RPMI8226 (cell line): Measurements from ENCODE around the gene NCOA3.
"Not testable (repeated sequence)": the region's sequence is repeated elsewhere in the genome, so short reads cannot be mapped to it uniquely, and the experiment has no call there.

Experiments
- DNase-seq: peaks from one replicate; pipeline ENCODE4 v3.0.0-alpha.2; 2015

NCOA3 gene

GRCh38 chr20:47541355-47541922, 39.8 kb downstream of the NCOA3 start:
- DNase-seq = no peak

- no peak for DNase-seq
Observed at GRCh38 chr20:47543006-47543431, 41.3 kb downstream of the NCOA3 start.

- no peak for DNase-seq
Observed at GRCh38 chr20:47544240-47544639, 42.6 kb downstream of the NCOA3 start.

DNA sequence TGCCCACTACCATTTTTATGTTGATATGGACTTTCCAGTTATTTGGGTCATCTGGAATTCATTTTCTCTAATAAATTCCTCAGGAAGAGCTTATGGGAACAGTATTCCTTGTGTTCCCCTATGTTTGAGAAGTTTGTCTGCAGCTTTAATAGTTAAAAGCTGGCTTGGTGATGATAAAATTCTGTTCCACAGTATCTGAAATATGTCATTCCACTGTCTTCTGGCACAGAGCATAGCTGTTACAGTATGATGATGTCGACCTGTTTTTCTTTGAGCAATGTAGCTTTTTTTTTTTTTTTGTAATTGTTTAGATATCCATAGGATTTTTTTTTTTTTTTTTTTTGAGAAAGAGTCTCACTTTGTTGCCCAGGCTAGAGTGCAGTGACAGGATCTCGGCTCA, 43.2 kb downstream of the NCOA3 start:
- DNase-seq = no peak

DNA sequence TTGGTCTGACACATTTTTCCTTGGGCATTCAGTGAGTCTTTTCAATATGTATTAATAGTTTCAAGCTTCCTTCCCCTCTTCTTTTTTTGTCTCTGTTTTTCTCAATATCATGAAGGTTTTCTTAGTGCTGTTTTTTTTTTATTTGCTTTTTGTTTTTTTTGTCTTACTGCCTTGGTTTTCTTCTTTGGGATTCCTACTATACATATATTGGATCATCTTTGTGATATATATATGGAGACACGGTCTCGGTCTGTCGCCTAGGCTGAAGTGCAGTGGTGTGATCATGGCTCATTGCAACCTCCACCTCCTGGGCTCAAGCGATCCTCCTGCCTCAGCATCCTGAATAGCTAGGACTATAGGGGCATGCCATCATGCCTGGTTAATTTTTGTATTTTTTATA, 43.8 kb downstream of the NCOA3 start:
- DNase-seq = no peak

GRCh38 chr20:47546184-47547033, 44.7 kb downstream of the NCOA3 start:
- no peak for DNase-seq

GRCh38 chr20:47547034-47547387, 45.3 kb downstream of the NCOA3 start:
- DNase-seq = no peak

DNA sequence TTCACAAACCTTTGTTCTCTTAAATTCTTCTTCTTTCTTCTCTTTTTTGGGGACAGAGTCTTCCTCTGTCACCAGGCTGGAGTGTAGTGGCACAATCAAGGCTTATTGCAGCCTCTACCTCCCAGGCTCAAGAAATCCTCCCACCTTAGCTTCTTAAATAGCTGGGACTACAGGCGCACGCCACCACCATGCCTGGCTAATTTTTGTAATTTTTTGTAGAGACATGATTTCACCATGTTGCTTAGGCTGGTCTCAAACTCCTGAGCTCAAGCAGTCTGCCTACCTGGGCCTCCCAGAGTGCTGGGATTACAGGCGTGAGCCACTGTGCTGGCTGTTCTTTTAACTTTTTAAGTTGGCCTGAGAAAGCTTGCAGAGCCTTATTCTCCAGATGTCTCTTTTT, 48.0 kb downstream of the NCOA3 start:
- no peak for DNase-seq

GRCh38 chr20:47551222-47551621, 49.5 kb downstream of the NCOA3 start:
- no peak for DNase-seq

DNA sequence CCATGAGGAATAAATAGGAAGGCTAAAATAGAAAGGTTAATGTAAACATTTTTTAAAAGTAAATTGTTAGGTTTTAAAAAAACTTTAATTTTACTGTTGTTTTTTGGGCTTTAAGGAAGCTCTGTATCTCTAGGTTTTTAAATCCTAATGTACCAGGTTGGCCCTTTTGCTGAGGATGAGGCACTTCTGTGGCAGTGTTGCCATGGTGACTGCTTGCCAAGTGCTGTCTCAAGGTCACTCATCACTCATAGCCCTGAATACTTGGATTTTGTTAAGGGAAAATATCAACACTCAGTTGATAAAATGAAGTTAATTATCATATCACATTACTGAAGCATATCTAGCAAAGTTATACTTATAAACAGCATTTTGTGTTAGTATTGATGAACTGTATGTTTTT, 50.2 kb downstream of the NCOA3 start:
- DNase-seq = no peak

DNA sequence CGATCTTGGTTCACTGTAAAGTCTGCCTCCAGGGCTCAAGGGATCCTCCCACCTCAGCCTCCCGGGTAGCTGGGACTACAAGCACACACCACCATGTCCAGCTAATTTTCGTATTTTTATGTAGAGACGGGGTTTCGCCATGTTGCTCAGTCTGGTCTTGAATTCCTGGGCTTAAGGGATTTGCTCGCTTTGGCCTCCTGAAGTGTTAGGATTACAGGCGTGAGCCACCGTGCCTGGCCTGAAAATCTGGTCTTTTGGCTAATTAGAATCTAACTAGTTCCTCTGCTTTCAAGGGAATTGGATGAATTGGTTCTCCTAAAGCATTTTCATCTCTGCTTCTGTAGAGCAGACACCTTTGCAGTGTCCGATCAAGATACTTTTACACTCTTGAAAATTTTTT, 51.3 kb downstream of the NCOA3 start:
- DNase-seq = no peak

GRCh38 chr20:47553594-47554235, 52.0 kb downstream of the NCOA3 start:
- DNase-seq = not testable (repeated sequence)

- not testable (repeated sequence) for DNase-seq
Observed at GRCh38 chr20:47554283-47554682, 52.6 kb downstream of the NCOA3 start.

GRCh38 chr20:47557218-47557617, 55.5 kb downstream of the NCOA3 start:
- no peak for DNase-seq

- DNase-seq = no peak
Observed at GRCh38 chr20:47557791-47558190, 56.1 kb downstream of the NCOA3 start.

- DNase-seq = no peak
Observed at GRCh38 chr20:47558295-47559066, 56.8 kb downstream of the NCOA3 start.

GRCh38 chr20:47559141-47559540, 57.5 kb downstream of the NCOA3 start:
- DNase-seq = no peak

GRCh38 chr20:47561180-47561579, 59.5 kb downstream of the NCOA3 start:
- no peak for DNase-seq

GRCh38 chr20:47561603-47562583, 60.2 kb downstream of the NCOA3 start:
- no peak for DNase-seq

DNA sequence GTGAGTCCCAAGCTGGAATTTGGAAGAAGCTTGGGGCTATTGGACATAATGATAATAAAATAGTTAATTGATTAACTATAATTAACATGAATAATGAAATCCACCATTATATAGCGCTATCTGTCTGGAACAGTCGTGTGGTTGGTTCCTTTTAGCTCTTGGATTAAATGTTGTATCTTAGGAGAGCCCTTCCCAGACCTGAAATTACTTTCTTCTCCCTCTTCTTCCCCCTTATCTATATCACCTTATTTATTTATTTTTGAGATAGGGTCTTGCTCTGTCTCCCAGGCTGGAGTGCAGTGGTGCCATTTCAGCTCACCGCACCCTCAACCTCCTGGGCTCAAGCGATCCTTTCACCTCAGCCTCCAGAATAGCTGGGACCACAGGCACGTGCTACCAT, 64.6 kb downstream of the NCOA3 start:
- no peak for DNase-seq

DNA sequence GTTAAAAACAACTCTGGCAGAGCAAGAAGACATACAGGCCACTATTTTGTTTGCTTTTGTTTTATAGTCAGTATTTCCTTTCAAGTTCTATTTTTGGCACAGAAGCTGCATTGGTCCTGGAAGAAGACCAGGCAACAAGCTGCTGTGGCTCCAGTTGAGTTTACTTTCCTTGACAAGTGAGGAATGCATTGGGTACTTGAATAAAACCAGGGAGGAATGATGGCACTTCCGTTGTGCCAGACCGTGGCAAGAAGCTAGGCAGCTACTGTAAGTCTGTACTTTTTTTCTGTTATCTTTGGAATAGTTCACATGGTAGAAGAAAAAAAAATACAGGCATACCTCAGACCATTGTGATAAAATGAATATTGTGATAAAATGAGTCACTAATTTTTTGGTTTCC, 66.3 kb downstream of the NCOA3 start:
- DNase-seq = no peak

DNA sequence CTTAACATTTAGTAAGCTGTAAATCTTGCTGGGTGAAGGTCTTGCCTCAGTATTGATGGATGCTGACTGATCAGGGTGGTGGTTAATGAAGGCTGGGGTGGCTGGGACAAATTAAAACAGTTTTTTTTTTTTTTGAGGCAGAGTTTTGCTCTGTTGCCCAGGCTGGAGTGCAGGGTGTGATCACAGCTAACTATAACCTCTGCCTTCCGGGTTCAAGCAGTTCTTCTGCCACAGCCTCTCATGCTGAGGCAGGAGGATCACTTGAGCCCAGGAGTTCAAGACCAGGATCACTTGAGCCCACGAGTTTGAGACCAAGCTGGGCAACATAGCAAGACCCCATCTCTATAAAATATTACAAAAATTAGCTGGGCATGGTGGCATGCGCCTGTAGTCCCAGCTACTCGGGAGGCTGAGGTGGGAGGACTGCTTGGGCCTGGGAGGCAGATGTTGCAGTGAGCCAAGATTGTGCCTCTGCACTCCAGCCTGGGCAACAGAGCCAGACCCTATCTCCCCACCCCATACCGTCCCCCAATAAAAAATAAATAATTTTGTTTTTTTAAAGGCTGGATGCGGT, 67.2 kb downstream of the NCOA3 start:
- no peak for DNase-seq
